PFSK-1 (cell line): Measurements from ENCODE around the gene CPSF2.

ENCODE experiments used
- FOXP2 ChIP-seq: optimal IDR thresholded peaks from 2 replicates; pipeline ENCODE3; 2011; ENCODE audit warnings: borderline replicate concordance, control low read depth, inconsistent platforms; ENCODE audit not compliant: insufficient read depth; ENCODE audit errors: extremely low read length, extremely low read depth
- POLR2AphosphoS5 ChIP-seq: IDR thresholded peaks from 2 replicates; pipeline ENCODE4 v1.6.1; 2012; ENCODE audit warnings: low read depth, mild to moderate bottlenecking, control low read depth, low read length, moderate library complexity
- REST ChIP-seq, 2 experiments: IDR thresholded peaks; 2 replicates each; pipeline versions ENCODE4 v1.6.1 to v1.8.0; 2011 to 2012; ENCODE audit warnings: low read depth in 2 of 2, low read length in 2 of 2, control low read depth in 1 of 2, inconsistent platforms in 1 of 2, mild to moderate bottlenecking in 1 of 2, moderate library complexity in 1 of 2; ENCODE audit not compliant: insufficient read depth in 1 of 2
- SIN3A ChIP-seq: IDR thresholded peaks from 2 replicates; pipeline ENCODE4 v1.6.1; 2012; ENCODE audit warnings: mild to moderate bottlenecking, low read length, moderate library complexity, borderline replicate concordance; ENCODE audit not compliant: insufficient read depth
- TAF1 ChIP-seq: IDR thresholded peaks from 2 replicates; pipeline ENCODE4 v1.6.1; 2012; ENCODE audit warnings: low read length, control low read depth, borderline replicate concordance; ENCODE audit not compliant: insufficient read depth

CPSF2 gene

GRCh38 chr14:92173668-92174067 is 51.9 kb downstream of the CPSF2 start:
- TF ChIP-seq FOXP2 = no peak
- no peak for TF ChIP-seq TAF1
- TF ChIP-seq REST (IDR thresholded peaks at IDR 0.05; ENCODE audit: insufficient read depth in 1 of 2, low read depth in 2 of 2, low read length in 2 of 2) = no peak
- no peak for TF ChIP-seq SIN3A
- no peak for TF ChIP-seq POLR2AphosphoS5

GRCh38 chr14:92175811-92176210 is 54.0 kb downstream of the CPSF2 start:
- TF ChIP-seq SIN3A (no peak), REST (IDR thresholded peaks at IDR 0.05; ENCODE audit: insufficient read depth in 1 of 2, low read depth in 2 of 2, low read length in 2 of 2) (no peak), FOXP2 (no peak), TAF1 (no peak), POLR2AphosphoS5 (no peak)

DNA sequence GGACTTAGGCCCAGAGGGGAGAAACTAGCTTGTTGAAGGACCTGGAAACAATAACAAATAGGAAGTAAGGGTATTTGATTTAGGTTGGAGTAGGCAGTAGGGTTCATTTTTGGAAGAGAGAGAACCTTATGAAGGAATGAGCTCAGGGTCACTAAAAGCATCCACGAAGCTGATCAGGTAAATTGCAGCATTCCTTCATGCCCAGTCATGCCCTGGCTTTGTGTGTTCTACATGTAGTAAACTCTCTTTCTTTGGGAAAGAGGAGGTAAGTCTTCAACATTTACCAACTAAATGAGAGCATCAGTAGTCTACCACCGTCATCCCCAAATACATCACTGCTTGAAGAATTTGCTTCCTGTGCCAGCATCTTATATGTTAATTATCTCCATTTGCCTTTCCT is 54.7 kb downstream of the CPSF2 start:
- TF ChIP-seq REST (IDR thresholded peaks at IDR 0.05; ENCODE audit: insufficient read depth in 1 of 2, low read depth in 2 of 2, low read length in 2 of 2) (no peak), POLR2AphosphoS5 (no peak), FOXP2 (no peak), SIN3A (no peak), TAF1 (no peak)

- TF ChIP-seq TAF1 = no peak
- no peak for TF ChIP-seq POLR2AphosphoS5
- TF ChIP-seq FOXP2 = no peak
- no peak for TF ChIP-seq SIN3A
- TF ChIP-seq REST (IDR thresholded peaks at IDR 0.05; ENCODE audit: insufficient read depth in 1 of 2, low read depth in 2 of 2, low read length in 2 of 2) = no peak
Measured at GRCh38 chr14:92185559-92185958, 63.8 kb downstream of the CPSF2 start.

GRCh38 chr14:92190768-92191167 is 69.0 kb downstream of the CPSF2 start:
- no peak for TF ChIP-seq POLR2AphosphoS5
